SU-DHL-6 (cell line): ENCODE results near the gene TMEM151B.

Experiments
- EZH2phosphoT487 ChIP-seq: fragments of 200-600 bp; sonication (generic), shearing (Covaris generic); conservative IDR thresholded peaks from 2 replicates; pipeline ENCODE4 v1.6.1; 2018; ENCODE audit warnings: mild to moderate bottlenecking, antibody characterized with exemption, low read length, moderate library complexity, mixed read lengths
- TF ChIP-seq, protein P1 (sequence below): fragments of 200-600 bp; sonication (generic); IDR thresholded peaks from one replicate; pipeline ENCODE4 v1.5.1; 2017; ENCODE audit warnings: antibody characterized with exemption, mild to moderate bottlenecking, low read length, moderate library complexity; ENCODE audit not compliant: insufficient read depth, poor library complexity, severe bottlenecking

DNA sequence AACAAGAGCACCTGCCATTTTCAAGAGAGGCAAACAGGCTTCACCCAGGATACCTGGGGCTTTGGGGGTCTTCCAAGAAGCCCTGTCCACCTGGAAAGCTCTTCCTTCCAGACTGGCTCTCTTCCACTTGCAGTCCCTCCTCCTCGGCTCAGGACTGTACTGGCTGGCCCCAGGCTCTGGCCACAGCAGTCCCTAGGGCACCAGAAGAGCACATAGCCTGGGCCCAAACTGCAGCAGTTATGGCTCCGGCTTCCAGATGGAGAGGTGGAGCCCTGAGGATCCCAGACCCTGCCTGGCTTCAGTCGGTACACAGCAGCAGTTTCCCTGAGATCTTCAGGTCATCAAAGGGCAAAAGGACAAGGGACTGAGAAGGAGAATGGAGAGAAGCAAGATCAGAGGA, 11.3 kb upstream of the TMEM151B start:
- TF ChIP-seq, protein P1, sequence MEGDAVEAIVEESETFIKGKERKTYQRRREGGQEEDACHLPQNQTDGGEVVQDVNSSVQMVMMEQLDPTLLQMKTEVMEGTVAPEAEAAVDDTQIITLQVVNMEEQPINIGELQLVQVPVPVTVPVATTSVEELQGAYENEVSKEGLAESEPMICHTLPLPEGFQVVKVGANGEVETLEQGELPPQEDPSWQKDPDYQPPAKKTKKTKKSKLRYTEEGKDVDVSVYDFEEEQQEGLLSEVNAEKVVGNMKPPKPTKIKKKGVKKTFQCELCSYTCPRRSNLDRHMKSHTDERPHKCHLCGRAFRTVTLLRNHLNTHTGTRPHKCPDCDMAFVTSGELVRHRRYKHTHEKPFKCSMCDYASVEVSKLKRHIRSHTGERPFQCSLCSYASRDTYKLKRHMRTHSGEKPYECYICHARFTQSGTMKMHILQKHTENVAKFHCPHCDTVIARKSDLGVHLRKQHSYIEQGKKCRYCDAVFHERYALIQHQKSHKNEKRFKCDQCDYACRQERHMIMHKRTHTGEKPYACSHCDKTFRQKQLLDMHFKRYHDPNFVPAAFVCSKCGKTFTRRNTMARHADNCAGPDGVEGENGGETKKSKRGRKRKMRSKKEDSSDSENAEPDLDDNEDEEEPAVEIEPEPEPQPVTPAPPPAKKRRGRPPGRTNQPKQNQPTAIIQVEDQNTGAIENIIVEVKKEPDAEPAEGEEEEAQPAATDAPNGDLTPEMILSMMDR: no peak
- TF ChIP-seq EZH2phosphoT487: no peak
